GM23338 (cell line): ENCODE results near the gene CACNA2D3. TPM values are rescaled to one million over a fixed set of nuclear protein-coding genes. Genes with fewer than 3 reads are reported as not detected.
A peak's percentile ranks its signal among the peaks of the same experiment; 100 is the strongest.

Experiments used
- ATAC-seq: fragments of 200-7000 bp; cut with Tn5 transposase; 3 replicates; pipeline ENCODE4 v1.9.1; 2020
- DNase-seq: peaks from one replicate; pipeline ENCODE4 v3.0.0-alpha.2; 2015; ENCODE audit warnings: low spot score
- H2AFZ ChIP-seq: fragments of 200-600 bp; sonication (generic); 2 replicates; pipeline ENCODE4 v1.8.0; 2016; ENCODE audit warnings: antibody characterized with exemption, mild to moderate bottlenecking, moderate library complexity
- H3F3A ChIP-seq: fragments of 200-600 bp; sonication (generic); replicated peaks from 2 replicates; pipeline ENCODE4 v1.8.0; 2017; ENCODE audit warnings: antibody characterized with exemption, mixed run types, low read depth
- H3K27ac ChIP-seq: fragments of 200-600 bp; sonication (generic); 2 replicates; pipeline ENCODE4 v1.6.1; 2016; ENCODE audit warnings: low read depth
- H3K27me3 ChIP-seq: fragments of 200-600 bp; sonication (generic); 2 replicates; pipeline ENCODE4 v1.8.0; 2016; ENCODE audit warnings: mild to moderate bottlenecking, mixed run types, moderate library complexity; ENCODE audit not compliant: insufficient read depth
- H3K36me3 ChIP-seq: fragments of 200-600 bp; sonication (generic); 2 replicates; pipeline ENCODE4 v1.8.0; 2016; ENCODE audit warnings: mild to moderate bottlenecking; ENCODE audit not compliant: insufficient read depth
- H3K4me1 ChIP-seq: fragments of 200-600 bp; sonication (generic); 2 replicates; pipeline ENCODE4 v1.8.0; 2016; ENCODE audit warnings: mild to moderate bottlenecking, moderate library complexity; ENCODE audit not compliant: insufficient read depth
- H3K4me2 ChIP-seq: fragments of 200-600 bp; sonication (generic); 2 replicates; pipeline ENCODE4 v1.7.1; 2017; ENCODE audit warnings: mixed run types
- H3K4me3 ChIP-seq: fragments of 200-600 bp; sonication (generic); 2 replicates; pipeline ENCODE4 v1.6.1; 2016; ENCODE audit warnings: mixed run types
- H3K79me2 ChIP-seq: fragments of 200-600 bp; sonication (generic); replicated peaks from 2 replicates; pipeline ENCODE4 v1.8.0; 2017; ENCODE audit warnings: mild to moderate bottlenecking; ENCODE audit not compliant: insufficient read depth
- H3K9me2 ChIP-seq: fragments of 200-600 bp; sonication (generic); 2 replicates; pipeline ENCODE4 v1.8.0; 2017; ENCODE audit not compliant: insufficient read depth
- H4K20me1 ChIP-seq: fragments of 200-600 bp; sonication (generic); replicated peaks from 2 replicates; pipeline ENCODE4 v1.8.0; 2017; ENCODE audit warnings: mild to moderate bottlenecking; ENCODE audit not compliant: insufficient read depth
- H3K27ac Mint-ChIP-seq: 2 replicates; pipeline ENCODE4 v1.8.0; 2020; ENCODE audit warnings: inconsistent platforms, mild to moderate bottlenecking, moderate library complexity, mixed read lengths
- H3K27me3 Mint-ChIP-seq: 3 replicates; pipeline ENCODE4 v1.8.0; 2022; ENCODE audit warnings: low read depth, mild to moderate bottlenecking, moderate library complexity, mixed read lengths, inconsistent platforms; ENCODE audit not compliant: insufficient read depth, poor library complexity
- H3K36me3 Mint-ChIP-seq: 3 replicates; pipeline ENCODE4 v1.8.0; 2021; ENCODE audit warnings: low read depth, mild to moderate bottlenecking, inconsistent platforms, moderate library complexity, mixed read lengths
- H3K4me1 Mint-ChIP-seq: 3 replicates; pipeline ENCODE4 v1.8.0; 2020; ENCODE audit warnings: mild to moderate bottlenecking, inconsistent platforms, mixed read lengths
- H3K4me3 Mint-ChIP-seq: 3 replicates; pipeline ENCODE4 v1.8.0; 2021; ENCODE audit warnings: moderate library complexity, mild to moderate bottlenecking, inconsistent platforms, mixed read lengths
- H3K9me3 Mint-ChIP-seq: 3 replicates; pipeline ENCODE4 v1.8.0; 2020; ENCODE audit warnings: moderate library complexity, mild to moderate bottlenecking, inconsistent platforms, mixed read lengths
- CREB1 ChIP-seq: fragments of 250-450 bp; sonication (Bioruptor Pico); IDR thresholded peaks from 2 replicates; pipeline ENCODE4 v1.5.0; 2020; ENCODE audit warnings: low read depth, mild to moderate bottlenecking, moderate library complexity
- EZH2 ChIP-seq: fragments of 200-600 bp; sonication (generic); IDR thresholded peaks from one replicate; pipeline ENCODE4 v1.8.0; 2017; ENCODE audit warnings: antibody characterized with exemption, mild to moderate bottlenecking, low read depth; ENCODE audit not compliant: unreplicated experiment
- EZH2phosphoT487 ChIP-seq: fragments of 200-600 bp; sonication (generic); IDR thresholded peaks from one replicate; pipeline ENCODE4 v1.8.1; 2018; ENCODE audit warnings: antibody characterized with exemption; ENCODE audit not compliant: unreplicated experiment
- JUNB ChIP-seq: IDR thresholded peaks from one replicate; pipeline ENCODE4 v1.6.1; 2016; ENCODE audit warnings: antibody characterized with exemption; ENCODE audit not compliant: unreplicated experiment
- NANOG ChIP-seq: IDR thresholded peaks from 2 replicates; pipeline ENCODE4 v1.6.1; 2016; ENCODE audit warnings: antibody characterized with exemption, borderline replicate concordance
- POLR2AphosphoS5 ChIP-seq: IDR thresholded peaks from 2 replicates; pipeline ENCODE4 v1.6.1; 2016; ENCODE audit warnings: antibody characterized with exemption, low read depth
- STAT1 ChIP-seq: IDR thresholded peaks from one replicate; pipeline ENCODE4 v1.6.1; 2016; ENCODE audit warnings: antibody characterized with exemption; ENCODE audit not compliant: unreplicated experiment
- ZNF114 ChIP-seq: fragments of 250-450 bp; sonication (Bioruptor Pico); IDR thresholded peaks from 2 replicates; pipeline ENCODE4 v1.5.0; 2020; ENCODE audit warnings: mild to moderate bottlenecking, moderate library complexity
- ZNF331 ChIP-seq: fragments of 250-450 bp; sonication (Bioruptor Pico); IDR thresholded peaks from 2 replicates; pipeline ENCODE4 v1.5.0; 2020; ENCODE audit warnings: low read depth, mild to moderate bottlenecking, moderate library complexity
- polyA plus RNA-seq: library from polyadenylated mRNA; unstranded; fragments of >200 nt; fragmentation: Nextera tagmentation; extraction: Ambion mirVana; gene quantifications from 2 replicates; pipeline ENCODE4 v1.2.1, GENCODE V29; 2016
- total RNA-seq: library from RNA; depleted of rRNA; stranded (reverse); fragments of >200 nt; shearing (Covaris generic); gene quantifications from 2 replicates; pipeline ENCODE4 v1.2.3, GENCODE V29; 2014
- TF ChIP-seq, protein P1 (sequence below): IDR thresholded peaks from one replicate; pipeline ENCODE4 v1.6.1; 2018; ENCODE audit warnings: antibody characterized with exemption; ENCODE audit not compliant: unreplicated experiment
- TF ChIP-seq, protein P2 (sequence below): fragments of 250-450 bp; sonication (Bioruptor Pico); IDR thresholded peaks from 2 replicates; pipeline ENCODE4 v1.5.0; 2020; ENCODE audit warnings: mild to moderate bottlenecking, moderate library complexity

The CACNA2D3 gene
- total and polyA plus RNA-seq, 2 experiments from 2014 or later, result 2.2 to 2.3 TPM

DNA sequence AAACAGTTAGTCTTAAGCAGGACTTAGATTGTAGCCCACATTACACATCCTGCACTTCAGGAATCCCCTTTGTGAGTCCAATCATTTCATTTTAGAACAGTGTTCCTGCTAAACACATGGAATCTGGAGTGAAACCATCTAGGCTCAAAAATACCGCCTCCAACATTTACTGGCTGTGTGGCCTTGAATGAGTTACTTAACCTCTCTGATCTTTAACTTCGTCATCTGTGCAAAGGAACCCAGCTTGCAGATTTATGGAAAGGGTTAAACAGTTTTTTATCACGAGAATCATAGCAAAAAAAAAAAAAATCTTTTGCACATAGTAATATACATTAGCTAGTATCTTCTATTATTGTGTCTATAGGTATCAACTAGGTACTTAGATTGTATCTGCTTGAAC lies 813.5 kb downstream of the CACNA2D3 start (continued):
- TF ChIP-seq, protein P1, sequence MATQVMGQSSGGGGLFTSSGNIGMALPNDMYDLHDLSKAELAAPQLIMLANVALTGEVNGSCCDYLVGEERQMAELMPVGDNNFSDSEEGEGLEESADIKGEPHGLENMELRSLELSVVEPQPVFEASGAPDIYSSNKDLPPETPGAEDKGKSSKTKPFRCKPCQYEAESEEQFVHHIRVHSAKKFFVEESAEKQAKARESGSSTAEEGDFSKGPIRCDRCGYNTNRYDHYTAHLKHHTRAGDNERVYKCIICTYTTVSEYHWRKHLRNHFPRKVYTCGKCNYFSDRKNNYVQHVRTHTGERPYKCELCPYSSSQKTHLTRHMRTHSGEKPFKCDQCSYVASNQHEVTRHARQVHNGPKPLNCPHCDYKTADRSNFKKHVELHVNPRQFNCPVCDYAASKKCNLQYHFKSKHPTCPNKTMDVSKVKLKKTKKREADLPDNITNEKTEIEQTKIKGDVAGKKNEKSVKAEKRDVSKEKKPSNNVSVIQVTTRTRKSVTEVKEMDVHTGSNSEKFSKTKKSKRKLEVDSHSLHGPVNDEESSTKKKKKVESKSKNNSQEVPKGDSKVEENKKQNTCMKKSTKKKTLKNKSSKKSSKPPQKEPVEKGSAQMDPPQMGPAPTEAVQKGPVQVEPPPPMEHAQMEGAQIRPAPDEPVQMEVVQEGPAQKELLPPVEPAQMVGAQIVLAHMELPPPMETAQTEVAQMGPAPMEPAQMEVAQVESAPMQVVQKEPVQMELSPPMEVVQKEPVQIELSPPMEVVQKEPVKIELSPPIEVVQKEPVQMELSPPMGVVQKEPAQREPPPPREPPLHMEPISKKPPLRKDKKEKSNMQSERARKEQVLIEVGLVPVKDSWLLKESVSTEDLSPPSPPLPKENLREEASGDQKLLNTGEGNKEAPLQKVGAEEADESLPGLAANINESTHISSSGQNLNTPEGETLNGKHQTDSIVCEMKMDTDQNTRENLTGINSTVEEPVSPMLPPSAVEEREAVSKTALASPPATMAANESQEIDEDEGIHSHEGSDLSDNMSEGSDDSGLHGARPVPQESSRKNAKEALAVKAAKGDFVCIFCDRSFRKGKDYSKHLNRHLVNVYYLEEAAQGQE, result no peak
- TF ChIP-seq JUNB, result no peak

DNA sequence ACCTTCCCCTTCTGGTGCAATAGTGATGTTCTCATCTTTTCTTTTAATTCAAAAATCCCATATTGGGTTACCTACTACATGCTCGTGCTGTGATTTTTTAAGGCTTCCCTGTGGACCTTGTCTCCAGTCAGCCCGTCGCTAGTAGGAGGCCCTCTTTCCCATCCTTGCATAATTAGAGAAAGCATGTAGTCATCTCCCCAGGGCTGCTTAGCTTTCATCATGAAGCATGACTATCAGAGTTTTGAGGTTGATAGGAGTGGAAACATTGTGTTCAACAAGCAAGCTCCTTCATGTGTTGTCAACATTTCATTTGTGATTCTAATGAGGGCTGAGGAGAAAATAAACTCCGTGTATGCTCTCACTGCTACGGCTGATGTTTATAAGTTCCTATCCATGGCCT lies 814.2 kb downstream of the CACNA2D3 start:
- no peak overlapping the region for H3K27ac Mint-ChIP-seq
- H3K4me1 Mint-ChIP-seq, result peaks cover 11% of the 10 kb centered on the region; the same call in 2 of the 3 replicates
- no peak for DNase-seq
- no peak for TF ChIP-seq ZNF114 (CRISPR knock-in tag)
- no peak for TF ChIP-seq EZH2phosphoT487
- TF ChIP-seq, protein P1, result no peak
- TF ChIP-seq EZH2, result no peak
- TF ChIP-seq, protein P2, sequence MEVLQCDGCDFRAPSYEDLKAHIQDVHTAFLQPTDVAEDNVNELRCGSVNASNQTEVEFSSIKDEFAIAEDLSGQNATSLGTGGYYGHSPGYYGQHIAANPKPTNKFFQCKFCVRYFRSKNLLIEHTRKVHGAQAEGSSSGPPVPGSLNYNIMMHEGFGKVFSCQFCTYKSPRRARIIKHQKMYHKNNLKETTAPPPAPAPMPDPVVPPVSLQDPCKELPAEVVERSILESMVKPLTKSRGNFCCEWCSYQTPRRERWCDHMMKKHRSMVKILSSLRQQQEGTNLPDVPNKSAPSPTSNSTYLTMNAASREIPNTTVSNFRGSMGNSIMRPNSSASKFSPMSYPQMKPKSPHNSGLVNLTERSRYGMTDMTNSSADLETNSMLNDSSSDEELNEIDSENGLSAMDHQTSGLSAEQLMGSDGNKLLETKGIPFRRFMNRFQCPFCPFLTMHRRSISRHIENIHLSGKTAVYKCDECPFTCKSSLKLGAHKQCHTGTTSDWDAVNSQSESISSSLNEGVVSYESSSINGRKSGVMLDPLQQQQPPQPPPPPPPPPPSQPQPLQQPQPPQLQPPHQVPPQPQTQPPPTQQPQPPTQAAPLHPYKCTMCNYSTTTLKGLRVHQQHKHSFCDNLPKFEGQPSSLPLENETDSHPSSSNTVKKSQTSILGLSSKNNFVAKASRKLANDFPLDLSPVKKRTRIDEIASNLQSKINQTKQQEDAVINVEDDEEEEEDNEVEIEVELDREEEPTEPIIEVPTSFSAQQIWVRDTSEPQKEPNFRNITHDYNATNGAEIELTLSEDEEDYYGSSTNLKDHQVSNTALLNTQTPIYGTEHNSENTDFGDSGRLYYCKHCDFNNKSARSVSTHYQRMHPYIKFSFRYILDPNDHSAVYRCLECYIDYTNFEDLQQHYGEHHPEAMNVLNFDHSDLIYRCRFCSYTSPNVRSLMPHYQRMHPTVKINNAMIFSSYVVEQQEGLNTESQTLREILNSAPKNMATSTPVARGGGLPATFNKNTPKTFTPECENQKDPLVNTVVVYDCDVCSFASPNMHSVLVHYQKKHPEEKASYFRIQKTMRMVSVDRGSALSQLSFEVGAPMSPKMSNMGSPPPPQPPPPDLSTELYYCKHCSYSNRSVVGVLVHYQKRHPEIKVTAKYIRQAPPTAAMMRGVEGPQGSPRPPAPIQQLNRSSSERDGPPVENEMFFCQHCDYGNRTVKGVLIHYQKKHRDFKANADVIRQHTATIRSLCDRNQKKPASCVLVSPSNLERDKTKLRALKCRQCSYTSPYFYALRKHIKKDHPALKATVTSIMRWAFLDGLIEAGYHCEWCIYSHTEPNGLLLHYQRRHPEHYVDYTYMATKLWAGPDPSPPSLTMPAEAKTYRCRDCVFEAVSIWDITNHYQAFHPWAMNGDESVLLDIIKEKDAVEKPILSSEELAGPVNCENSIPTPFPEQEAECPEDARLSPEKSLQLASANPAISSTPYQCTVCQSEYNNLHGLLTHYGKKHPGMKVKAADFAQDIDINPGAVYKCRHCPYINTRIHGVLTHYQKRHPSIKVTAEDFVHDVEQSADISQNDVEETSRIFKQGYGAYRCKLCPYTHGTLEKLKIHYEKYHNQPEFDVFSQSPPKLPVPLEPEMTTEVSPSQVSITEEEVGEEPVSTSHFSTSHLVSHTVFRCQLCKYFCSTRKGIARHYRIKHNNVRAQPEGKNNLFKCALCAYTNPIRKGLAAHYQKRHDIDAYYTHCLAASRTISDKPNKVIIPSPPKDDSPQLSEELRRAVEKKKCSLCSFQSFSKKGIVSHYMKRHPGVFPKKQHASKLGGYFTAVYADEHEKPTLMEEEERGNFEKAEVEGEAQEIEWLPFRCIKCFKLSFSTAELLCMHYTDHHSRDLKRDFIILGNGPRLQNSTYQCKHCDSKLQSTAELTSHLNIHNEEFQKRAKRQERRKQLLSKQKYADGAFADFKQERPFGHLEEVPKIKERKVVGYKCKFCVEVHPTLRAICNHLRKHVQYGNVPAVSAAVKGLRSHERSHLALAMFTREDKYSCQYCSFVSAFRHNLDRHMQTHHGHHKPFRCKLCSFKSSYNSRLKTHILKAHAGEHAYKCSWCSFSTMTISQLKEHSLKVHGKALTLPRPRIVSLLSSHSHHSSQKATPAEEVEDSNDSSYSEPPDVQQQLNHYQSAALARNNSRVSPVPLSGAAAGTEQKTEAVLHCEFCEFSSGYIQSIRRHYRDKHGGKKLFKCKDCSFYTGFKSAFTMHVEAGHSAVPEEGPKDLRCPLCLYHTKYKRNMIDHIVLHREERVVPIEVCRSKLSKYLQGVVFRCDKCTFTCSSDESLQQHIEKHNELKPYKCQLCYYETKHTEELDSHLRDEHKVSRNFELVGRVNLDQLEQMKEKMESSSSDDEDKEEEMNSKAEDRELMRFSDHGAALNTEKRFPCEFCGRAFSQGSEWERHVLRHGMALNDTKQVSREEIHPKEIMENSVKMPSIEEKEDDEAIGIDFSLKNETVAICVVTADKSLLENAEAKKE, result no peak
- TF ChIP-seq POLR2AphosphoS5, result no peak
- TF ChIP-seq JUNB, result no peak
- TF ChIP-seq ZNF331 (CRISPR knock-in tag), result no peak
- no peak for TF ChIP-seq STAT1
- no peak for TF ChIP-seq NANOG
- no peak for TF ChIP-seq CREB1 (CRISPR knock-in tag)

More for the DNA sequence above, 814.2 kb downstream of the CACNA2D3 start:
- Histone ChIP-seq H3K27me3 (no peaks in the 10 kb centered on the region), H3K36me3 (no peaks in the 10 kb centered on the region), H3K4me1 (peaks cover 10% of the 10 kb centered on the region), H3K4me3 (no peak overlapping the region), H3F3A (no peaks in the 10 kb centered on the region), H3K9me2 (no peaks in the 10 kb centered on the region), H3K27ac (no peak overlapping the region), H4K20me1 (no peaks in the 10 kb centered on the region), H3K79me2 (no peaks in the 10 kb centered on the region), H2AFZ (no peak overlapping the region), H3K4me2 (0 out of 2 replicates have a peak overlapping the region, but pooled peaks have one; percentile 1)
- ATAC-seq, result no peak
- H3K9me3 Mint-ChIP-seq, result no peaks in the 10 kb centered on the region
- H3K27me3 Mint-ChIP-seq, result peaks cover 2% of the 10 kb centered on the region
- H3K4me3 Mint-ChIP-seq, result no peak overlapping the region
- no peaks in the 10 kb centered on the region for H3K36me3 Mint-ChIP-seq
